LNCaP clone FGC (cell line): ENCODE data around the gene MARCKS.

Source experiments
- DNase-seq: peaks from one replicate; pipeline ENCODE4 v3.0.0-alpha.2; 2011; ENCODE audit warnings: low read depth
- H3K4me3 ChIP-seq: 2 replicates; pipeline ENCODE4 v1.5.1; 2011; ENCODE audit warnings: mild to moderate bottlenecking, low read depth, low read length, control low read depth
- CTCF ChIP-seq: IDR thresholded peaks from 2 replicates; pipeline ENCODE4 v1.5.1; 2012; ENCODE audit warnings: mild to moderate bottlenecking; ENCODE audit not compliant: control insufficient read depth, insufficient read depth; ENCODE audit errors: extremely low read depth

MARCKS gene

GRCh38 chr6:113821445-113821844 lies 35.7 kb upstream of the MARCKS start:
- no peak for DNase-seq
- no peak overlapping the region for H3K4me3 ChIP-seq
- no peak for TF ChIP-seq CTCF

- TF ChIP-seq CTCF: no peak
- no peak overlapping the region for H3K4me3 ChIP-seq
- no peak for DNase-seq
These were observed 33.2 kb upstream of the MARCKS start for GRCh38 chr6:113823916-113824315.

GRCh38 chr6:113824411-113824810 lies 32.7 kb upstream of the MARCKS start:
- no peak for DNase-seq
- H3K4me3 ChIP-seq: no peak overlapping the region
- no peak for TF ChIP-seq CTCF

GRCh38 chr6:113824866-113825265 lies 32.3 kb upstream of the MARCKS start:
- TF ChIP-seq CTCF: no peak
- no peak for DNase-seq
- no peak overlapping the region for H3K4me3 ChIP-seq

GRCh38 chr6:113825781-113826180 lies 31.4 kb upstream of the MARCKS start:
- no peak overlapping the region for H3K4me3 ChIP-seq
- no peak for TF ChIP-seq CTCF
- peak; percentile 70 for DNase-seq

GRCh38 chr6:113828984-113829695 lies 28.0 kb upstream of the MARCKS start:
- DNase-seq: no peak
- no peak overlapping the region for H3K4me3 ChIP-seq
- TF ChIP-seq CTCF: no peak

GRCh38 chr6:113829696-113830045 lies 27.5 kb upstream of the MARCKS start:
- no peak for TF ChIP-seq CTCF
- DNase-seq: no peak
- no peak overlapping the region for H3K4me3 ChIP-seq
